OCI-LY3 (cell line): Measurements from ENCODE around the gene RSPH1.

Experiments
- EZH2phosphoT487 ChIP-seq: fragments of 200-600 bp; shearing (Covaris generic); IDR thresholded peaks from 2 replicates; pipeline ENCODE4 v1.6.1; 2018; ENCODE audit warnings: antibody characterized with exemption, mixed run types, low read depth
- TF ChIP-seq, protein P1 (sequence below): fragments of 200-600, 300-600 bp; sonication (generic); IDR thresholded peaks from 2 replicates; pipeline ENCODE4 v1.5.1; 2014; ENCODE audit warnings: antibody characterized with exemption, low read length, low read depth

DNA sequence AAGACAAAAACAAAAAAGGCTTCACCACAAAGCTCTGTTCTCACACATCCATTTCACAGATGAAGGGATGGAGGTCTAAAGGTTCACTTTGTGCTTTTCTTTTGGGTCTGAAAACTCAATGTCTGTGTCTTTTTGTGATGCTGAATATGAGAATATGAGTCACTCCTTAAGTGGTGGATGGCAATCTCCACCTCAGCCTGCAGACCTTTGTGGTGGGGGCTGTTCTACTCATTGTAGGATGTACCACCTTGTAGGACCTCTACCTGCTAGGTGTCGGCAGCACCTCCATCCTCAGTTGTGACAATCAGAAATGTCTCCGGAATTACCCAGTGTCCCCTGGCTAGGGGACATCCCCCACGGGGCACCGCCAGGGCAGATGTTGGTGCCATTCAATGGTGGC is 49.5 kb downstream of the RSPH1 start:
- TF ChIP-seq, protein P1, sequence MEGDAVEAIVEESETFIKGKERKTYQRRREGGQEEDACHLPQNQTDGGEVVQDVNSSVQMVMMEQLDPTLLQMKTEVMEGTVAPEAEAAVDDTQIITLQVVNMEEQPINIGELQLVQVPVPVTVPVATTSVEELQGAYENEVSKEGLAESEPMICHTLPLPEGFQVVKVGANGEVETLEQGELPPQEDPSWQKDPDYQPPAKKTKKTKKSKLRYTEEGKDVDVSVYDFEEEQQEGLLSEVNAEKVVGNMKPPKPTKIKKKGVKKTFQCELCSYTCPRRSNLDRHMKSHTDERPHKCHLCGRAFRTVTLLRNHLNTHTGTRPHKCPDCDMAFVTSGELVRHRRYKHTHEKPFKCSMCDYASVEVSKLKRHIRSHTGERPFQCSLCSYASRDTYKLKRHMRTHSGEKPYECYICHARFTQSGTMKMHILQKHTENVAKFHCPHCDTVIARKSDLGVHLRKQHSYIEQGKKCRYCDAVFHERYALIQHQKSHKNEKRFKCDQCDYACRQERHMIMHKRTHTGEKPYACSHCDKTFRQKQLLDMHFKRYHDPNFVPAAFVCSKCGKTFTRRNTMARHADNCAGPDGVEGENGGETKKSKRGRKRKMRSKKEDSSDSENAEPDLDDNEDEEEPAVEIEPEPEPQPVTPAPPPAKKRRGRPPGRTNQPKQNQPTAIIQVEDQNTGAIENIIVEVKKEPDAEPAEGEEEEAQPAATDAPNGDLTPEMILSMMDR: no peak
- no peak for TF ChIP-seq EZH2phosphoT487
